Measurements from ENCODE around the gene TRABD2A.

TRABD2A gene

GRCh38 chr2:84836215-84836614 lies 44.7 kb downstream of the TRABD2A start:
- TF ChIP-seq, protein P1, sequence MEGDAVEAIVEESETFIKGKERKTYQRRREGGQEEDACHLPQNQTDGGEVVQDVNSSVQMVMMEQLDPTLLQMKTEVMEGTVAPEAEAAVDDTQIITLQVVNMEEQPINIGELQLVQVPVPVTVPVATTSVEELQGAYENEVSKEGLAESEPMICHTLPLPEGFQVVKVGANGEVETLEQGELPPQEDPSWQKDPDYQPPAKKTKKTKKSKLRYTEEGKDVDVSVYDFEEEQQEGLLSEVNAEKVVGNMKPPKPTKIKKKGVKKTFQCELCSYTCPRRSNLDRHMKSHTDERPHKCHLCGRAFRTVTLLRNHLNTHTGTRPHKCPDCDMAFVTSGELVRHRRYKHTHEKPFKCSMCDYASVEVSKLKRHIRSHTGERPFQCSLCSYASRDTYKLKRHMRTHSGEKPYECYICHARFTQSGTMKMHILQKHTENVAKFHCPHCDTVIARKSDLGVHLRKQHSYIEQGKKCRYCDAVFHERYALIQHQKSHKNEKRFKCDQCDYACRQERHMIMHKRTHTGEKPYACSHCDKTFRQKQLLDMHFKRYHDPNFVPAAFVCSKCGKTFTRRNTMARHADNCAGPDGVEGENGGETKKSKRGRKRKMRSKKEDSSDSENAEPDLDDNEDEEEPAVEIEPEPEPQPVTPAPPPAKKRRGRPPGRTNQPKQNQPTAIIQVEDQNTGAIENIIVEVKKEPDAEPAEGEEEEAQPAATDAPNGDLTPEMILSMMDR (IDR thresholded peaks at IDR 0.05; ENCODE audit: low read depth, low read length), result no peak
- DNase-seq (ENCODE audit: extremely low read depth, low read depth), result no peak

- DNase-seq (ENCODE audit: extremely low read depth, low read depth), result no peak
- TF ChIP-seq, protein P1 (IDR thresholded peaks at IDR 0.05; ENCODE audit: low read depth, low read length), result no peak
Measured at GRCh38 chr2:84833481-84834150, 47.3 kb downstream of the TRABD2A start.

- DNase-seq (ENCODE audit: extremely low read depth, low read depth), result no peak
Measured at GRCh38 chr2:84832772-84833461, 48.0 kb downstream of the TRABD2A start.

DNA sequence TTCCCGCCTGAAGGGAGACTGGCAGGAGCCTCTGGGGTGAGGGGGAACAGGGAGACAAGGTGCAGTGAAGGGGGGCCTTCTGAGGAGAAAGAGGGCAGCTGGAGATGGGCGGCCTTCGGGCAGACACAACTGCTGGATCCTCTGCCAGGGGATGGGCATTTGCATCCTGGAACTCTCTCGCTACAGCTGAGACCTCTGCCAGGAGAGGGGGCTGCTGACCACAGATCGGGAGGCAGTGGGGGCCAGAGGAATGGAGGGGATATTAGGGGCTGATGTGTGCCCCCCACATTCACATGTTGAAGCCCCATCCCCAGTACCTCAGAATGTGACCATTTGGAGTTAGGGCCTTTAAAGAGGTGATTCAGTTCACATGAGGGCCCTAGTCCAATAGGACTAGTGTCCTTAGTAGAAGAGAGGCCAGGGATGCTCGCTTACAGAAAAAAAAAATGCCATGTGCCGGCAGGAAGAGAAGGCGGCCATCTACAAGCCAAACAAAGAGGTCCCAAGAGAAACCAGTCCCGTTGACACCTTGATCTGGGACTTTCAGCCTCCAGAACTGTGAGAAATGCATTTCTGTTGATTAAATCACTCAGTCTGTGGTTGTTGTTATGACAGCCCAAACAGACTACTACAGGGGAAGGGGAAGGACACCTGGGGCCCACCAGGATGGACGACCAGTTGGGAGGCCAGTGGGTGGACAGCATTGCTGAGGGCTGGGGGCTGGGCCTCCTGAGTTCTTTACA lies 50.0 kb downstream of the TRABD2A start:
- TF ChIP-seq, protein P1 (IDR thresholded peaks at IDR 0.05; ENCODE audit: low read depth, low read length), result no peak
- no peak for DNase-seq (ENCODE audit: extremely low read depth, low read depth)

More at GRCh38 chr2:84832772-84833461, 48.0 kb downstream of the TRABD2A start:
- TF ChIP-seq, protein P1 (IDR thresholded peaks at IDR 0.05; ENCODE audit: low read depth, low read length), result no peak

DNA sequence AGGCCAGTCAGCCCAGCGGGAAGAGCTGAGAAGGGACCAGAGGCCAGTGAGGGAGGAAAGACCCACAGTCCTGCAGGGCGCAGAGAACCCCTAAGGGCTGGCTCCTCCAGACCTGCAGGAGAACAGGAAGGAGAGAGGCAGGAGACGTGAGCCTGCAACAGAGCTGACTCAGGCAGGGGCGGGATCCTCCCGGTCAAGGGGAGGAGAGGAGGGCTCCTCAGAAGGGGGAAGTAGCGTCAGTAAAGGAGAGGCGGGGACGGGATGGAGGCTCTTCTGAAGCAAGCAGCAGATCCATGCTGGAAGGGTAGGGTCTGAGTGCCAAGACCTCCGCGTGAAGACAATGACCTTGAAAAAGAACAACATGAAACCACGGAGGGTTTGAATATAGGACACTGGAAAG lies 50.8 kb downstream of the TRABD2A start:
- no peak for DNase-seq (ENCODE audit: extremely low read depth, low read depth)
- TF ChIP-seq, protein P1 (IDR thresholded peaks at IDR 0.05; ENCODE audit: low read depth, low read length), result no peak

GRCh38 chr2:84829693-84830092 lies 51.2 kb downstream of the TRABD2A start:
- no peak for DNase-seq (ENCODE audit: extremely low read depth, low read depth)
- TF ChIP-seq, protein P1 (IDR thresholded peaks at IDR 0.05; ENCODE audit: low read depth, low read length), result no peak

Data from AG09319 (cell line).